A549 treated with Hydrocortisone at 1 μM for 4 hours (cell line): ENCODE measurements around the gene TIMM8B. TPM values are rescaled to one million over a fixed set of nuclear protein-coding genes. Genes with fewer than 3 reads are reported as not detected.

ENCODE experiments used
- total RNA-seq: library from RNA; stranded (reverse); fragments of 200-300 nt; extraction: Qiagen RNA extraction; gene quantifications from 5 replicates; pipeline ENCODE4 v1.2.3, GENCODE V29; 2022

Gene TIMM8B, protein sequence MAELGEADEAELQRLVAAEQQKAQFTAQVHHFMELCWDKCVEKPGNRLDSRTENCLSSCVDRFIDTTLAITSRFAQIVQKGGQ
- total RNA-seq = 54.9 to 78.1 TPM (median 69.2 TPM) in 5 replicates

DNA sequence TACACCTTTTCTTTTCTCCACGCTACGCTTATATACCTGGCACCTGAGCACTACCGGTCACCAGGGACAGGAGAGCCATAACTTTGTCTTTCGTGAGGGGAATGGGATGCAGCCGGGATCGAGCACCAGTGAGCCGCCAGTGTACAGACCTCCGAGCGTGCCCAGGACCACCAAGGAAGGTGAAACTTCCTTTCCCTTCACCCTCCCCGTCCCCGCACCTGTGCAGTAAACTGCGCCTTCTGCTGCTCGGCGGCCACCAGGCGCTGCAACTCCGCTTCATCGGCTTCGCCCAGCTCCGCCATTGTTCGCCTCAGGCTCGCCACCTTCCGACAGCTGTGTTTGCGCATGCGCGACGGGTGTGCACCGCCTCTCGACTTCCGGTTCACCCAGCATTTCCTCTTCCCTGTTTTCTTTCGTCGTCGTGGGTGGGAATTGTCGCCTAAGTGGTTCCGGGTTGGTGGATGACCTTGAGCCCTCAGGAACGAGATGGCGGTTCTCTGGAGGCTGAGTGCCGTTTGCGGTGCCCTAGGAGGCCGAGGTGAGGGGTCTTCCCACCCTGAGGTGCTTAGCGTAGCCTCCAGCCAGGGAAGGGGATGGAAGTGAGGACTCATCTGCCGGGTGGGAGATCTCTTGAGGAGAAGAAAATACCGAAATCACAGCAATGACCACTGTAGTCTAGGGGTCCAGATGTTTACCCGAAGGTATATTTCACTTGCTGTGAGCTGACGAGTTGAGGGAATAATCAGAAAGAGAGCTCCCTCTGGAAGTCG is at the start of gene TIMM8B, which contains the start of gene SDHD:
Gene TIMM8B (minus strand): TSS at position 335 of the 770 bp plus-strand sequence. CDS start 33 bp downstream, at position 302.
Gene SDHD (plus strand): TSS at position 452 of the 770 bp plus-strand sequence. CDS start 35 bp downstream, at position 487.

DNA sequence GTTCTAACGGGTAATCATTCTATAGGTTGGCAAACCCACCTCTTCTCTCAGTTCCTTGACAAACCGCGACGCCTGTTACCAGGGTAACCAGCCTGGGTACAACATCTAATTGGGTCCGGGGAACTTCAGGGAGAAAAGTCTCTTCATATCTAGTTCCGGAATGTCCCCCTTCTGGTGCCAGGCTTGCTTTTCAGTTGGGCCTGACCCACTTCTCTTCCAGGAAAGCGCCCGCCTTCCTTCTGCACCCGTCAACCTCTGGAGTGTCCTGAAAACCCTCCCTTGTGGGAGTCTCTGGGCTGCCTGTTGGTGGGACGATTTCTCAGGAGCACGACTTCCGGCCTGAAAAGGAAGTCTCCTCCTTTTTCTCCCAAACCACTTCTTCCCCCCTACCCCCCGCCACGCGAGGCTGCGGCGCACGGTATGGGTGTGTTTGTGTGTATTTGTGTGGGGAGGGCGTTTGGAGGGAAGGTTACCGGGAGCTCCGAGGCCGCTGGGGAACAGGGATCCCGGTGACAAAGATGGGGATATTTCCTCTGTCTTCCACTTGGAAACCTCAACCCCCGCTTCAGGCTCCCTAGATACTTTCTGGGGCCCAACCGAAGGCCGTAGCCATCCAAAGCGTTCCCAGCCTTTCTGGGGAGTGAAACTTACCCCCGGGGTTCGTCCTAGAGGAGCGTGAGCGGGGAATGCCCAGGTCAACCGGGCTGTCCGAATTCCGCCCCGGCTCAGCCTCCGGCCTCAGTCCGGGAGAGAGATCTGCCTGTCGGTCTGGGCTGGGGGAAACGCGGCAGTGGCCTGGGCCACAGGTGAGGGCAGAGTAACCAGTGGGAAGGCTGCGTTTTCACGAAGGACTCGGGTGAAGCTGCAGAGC is 12.4 kb downstream of the TIMM8B start, which contains the start of the genes NKAPD1 and PIH1D2:
Gene NKAPD1 (plus strand): TSS at position 359 of the 871 bp plus-strand sequence. CDS start 1,276 bp downstream, outside the sequence.
Gene PIH1D2 (minus strand): TSS at position 77 of the 871 bp plus-strand sequence. CDS start 843 bp downstream, outside the sequence.

Other genes with a start within 250 kb of the TIMM8B start
- 18.2 to 21.0 TPM (median 20.2 TPM) in 5 replicates for gene ALG9, start 215.2 kb downstream of the TIMM8B start, total RNA-seq
- gene FDXACB1, start 207.6 kb downstream of the TIMM8B start, total RNA-seq = 1.2 to 1.9 TPM (median 1.3 TPM) in 5 replicates
- gene CFAP68, start 207.2 kb downstream of the TIMM8B start, total RNA-seq = 23.6 to 34.6 TPM (median 32.5 TPM) in 5 replicates
- gene CRYAB, start 175.0 kb downstream of the TIMM8B start, total RNA-seq = 12.5 to 26.6 TPM (median 14.3 TPM) in 5 replicates
- gene HSPB2, start 174.0 kb downstream of the TIMM8B start, total RNA-seq = not detected in 5 replicates
- gene C11orf52, start 167.8 kb downstream of the TIMM8B start, total RNA-seq = 0.09 to 0.25 TPM (median 0.14 TPM) in 3 of 5 replicates, not detected in the others
- gene DIXDC1, start 149.4 kb downstream of the TIMM8B start, total RNA-seq = 5.5 to 10.7 TPM (median 8.5 TPM) in 5 replicates
- gene DLAT, start 61.3 kb downstream of the TIMM8B start, total RNA-seq = 23.6 to 37.0 TPM (median 27.7 TPM) in 5 replicates
- gene PIH1D2, start 12.7 kb downstream of the TIMM8B start, total RNA-seq = 0.62 to 1.0 TPM (median 0.73 TPM) in 5 replicates
- 12.7 to 18.1 TPM (median 15.1 TPM) in 5 replicates for gene NKAPD1, start 12.5 kb downstream of the TIMM8B start, total RNA-seq
- gene SDHD, start 117 bp upstream of the TIMM8B start, total RNA-seq = 63.6 to 86.1 TPM (median 66.8 TPM) in 5 replicates
- gene IL18, start 77.3 kb upstream of the TIMM8B start, total RNA-seq = 93.4 to 103 TPM (median 96.1 TPM) in 5 replicates
- gene TEX12, start 80.6 kb upstream of the TIMM8B start, total RNA-seq = not detected in 5 replicates
- gene BCO2, start 88.8 kb upstream of the TIMM8B start, total RNA-seq = 0.96 to 1.2 TPM (median 1.1 TPM) in 5 replicates
- gene PTS, start 139.7 kb upstream of the TIMM8B start, total RNA-seq = 27.9 to 31.1 TPM (median 28.4 TPM) in 5 replicates
- not detected in 5 replicates for gene PLET1, start 174.1 kb upstream of the TIMM8B start, total RNA-seq